ENCODE data around the gene ATP4B. TPM values are rescaled to one million over a fixed set of nuclear protein-coding genes. Genes with fewer than 3 reads are reported as not detected.

ATP4B gene
- total RNA-seq, 5 donors from 2014 or later (not counting 1 experiment from before 2014, with no cell fraction given) = not detected

GRCh38 chr13:113605866-113606438 lies 52.0 kb downstream of the ATP4B start:
- ChIA-PET CTCF (no interaction called here), POLR2A (no interaction called here)
- no peaks in the 10 kb centered on the region for H3K9me3 Mint-ChIP-seq
- Histone ChIP-seq H3K4me3 (ENCODE audit: control insufficient read depth in 1 of 2, extremely low read depth in 1 of 2, low read length in 1 of 2) (no peak overlapping the region), H3K36me3 (ENCODE audit: control insufficient read depth in 2 of 2, extremely low read depth in 1 of 2, insufficient read depth in 1 of 2, low read length in 1 of 2) (peaks cover 3 to 4% of the 10 kb centered on the region in 2 donors), H3K27ac (ENCODE audit: low read length) (no peak overlapping the region), H3K9me3 (no peaks in the 10 kb centered on the region), H3K4me1 (ENCODE audit: control insufficient read depth in 1 of 2, extremely low read depth in 1 of 2, insufficient read depth in 2 of 2, low read length in 2 of 2) (peaks cover 0 to 15% of the 10 kb centered on the region in 2 experiments), H3K27me3 (replicated peaks in 1 of 2; ENCODE audit: control insufficient read depth in 2 of 2, extremely low read depth in 1 of 2, insufficient read depth in 2 of 2, low read length in 1 of 2) (no peaks in the 10 kb centered on the region)
- H3K27me3 Mint-ChIP-seq = no peaks in the 10 kb centered on the region
- 100% methylated on average over 34 of the region's 34 CpGs for WGBS (ENCODE audit: insufficient coverage)
- peaks cover 17 to 34% (median 27%) of the 10 kb centered on the region in 3 donors for H3K4me1 Mint-ChIP-seq
- ATAC-seq (replicated peaks in 1 of 4) (no peak), DNase-seq (no peak)
- peak overlapping the region in 1 of 2 donors; percentile 65 for H3K27ac Mint-ChIP-seq
- peaks cover 6% of the 10 kb centered on the region for H3K36me3 Mint-ChIP-seq
- H3K4me3 Mint-ChIP-seq = no peak overlapping the region

GRCh38 chr13:113605461-113605860 lies 52.5 kb downstream of the ATP4B start:
- H3K9me3 Mint-ChIP-seq = no peaks in the 10 kb centered on the region
- CTCF ChIA-PET = no interaction called here
- Histone ChIP-seq H3K4me1 (ENCODE audit: control insufficient read depth in 1 of 2, extremely low read depth in 1 of 2, insufficient read depth in 2 of 2, low read length in 2 of 2) (peaks cover 0 to 15% of the 10 kb centered on the region in 2 experiments), H3K27me3 (replicated peaks in 1 of 2; ENCODE audit: control insufficient read depth in 2 of 2, extremely low read depth in 1 of 2, insufficient read depth in 2 of 2, low read length in 1 of 2) (no peaks in the 10 kb centered on the region), H3K9me3 (no peaks in the 10 kb centered on the region), H3K36me3 (ENCODE audit: control insufficient read depth in 2 of 2, extremely low read depth in 1 of 2, insufficient read depth in 1 of 2, low read length in 1 of 2) (peaks cover 3 to 4% of the 10 kb centered on the region in 2 donors), H3K4me3 (ENCODE audit: control insufficient read depth in 1 of 2, extremely low read depth in 1 of 2, low read length in 1 of 2) (no peak overlapping the region), H3K27ac (ENCODE audit: low read length) (no peak overlapping the region)
- no peaks in the 10 kb centered on the region for H3K27me3 Mint-ChIP-seq
- ATAC-seq (replicated peaks in 1 of 4) (no peak), DNase-seq (no peak)
- no peak overlapping the region for H3K4me3 Mint-ChIP-seq
- peaks cover 17 to 29% (median 26%) of the 10 kb centered on the region in 3 donors for H3K4me1 Mint-ChIP-seq
- H3K27ac Mint-ChIP-seq = peak overlapping the region in 1 of 2 donors; percentile 65
- 100% methylated on average over 3 of the region's 8 CpGs for WGBS (ENCODE audit: insufficient coverage)
- peaks cover 4% of the 10 kb centered on the region for H3K36me3 Mint-ChIP-seq
- POLR2A ChIA-PET = no interaction called here

GRCh38 chr13:113604186-113604585 lies 53.8 kb downstream of the ATP4B start:
- H3K27ac ChIP-seq (ENCODE audit: low read length) = no peak overlapping the region
- CTCF ChIA-PET = interaction anchor here in 1 of 2 donors (0.7 kb wide), 1 partner anchor 8 kb away, joined by 3 read pairs; no protein-coding TSS in a partner anchor
- H3K4me1 Mint-ChIP-seq = peaks cover 17 to 28% (median 25%) of the 10 kb centered on the region in 3 donors
- POLR2A ChIA-PET = no interaction called here
- DNase-seq (no peak), ATAC-seq (replicated peaks in 1 of 4) (no peak)
- H3K4me1 ChIP-seq (ENCODE audit: control insufficient read depth in 1 of 2, extremely low read depth in 1 of 2, insufficient read depth in 2 of 2, low read length in 2 of 2) = peaks cover 0 to 15% of the 10 kb centered on the region in 2 experiments
- H3K36me3 ChIP-seq (ENCODE audit: control insufficient read depth in 2 of 2, extremely low read depth in 1 of 2, insufficient read depth in 1 of 2, low read length in 1 of 2) = peaks cover 0 to 3% of the 10 kb centered on the region in 2 donors
- H3K27me3 Mint-ChIP-seq = no peaks in the 10 kb centered on the region
- H3K4me3 Mint-ChIP-seq = no peak overlapping the region
- no peaks in the 10 kb centered on the region for H3K9me3 ChIP-seq
- WGBS (ENCODE audit: insufficient coverage) = 93% methylated on average over 1 of the region's 1 CpG
- no peak overlapping the region for H3K27ac Mint-ChIP-seq
- no peaks in the 10 kb centered on the region for H3K9me3 Mint-ChIP-seq
- H3K27me3 ChIP-seq (replicated peaks in 1 of 2; ENCODE audit: control insufficient read depth in 2 of 2, extremely low read depth in 1 of 2, insufficient read depth in 2 of 2, low read length in 1 of 2) = no peaks in the 10 kb centered on the region
- no peak overlapping the region for H3K4me3 ChIP-seq (ENCODE audit: control insufficient read depth in 1 of 2, extremely low read depth in 1 of 2, low read length in 1 of 2)
- peaks cover 9% of the 10 kb centered on the region for H3K36me3 Mint-ChIP-seq

GRCh38 chr13:113603116-113603710 lies 54.8 kb downstream of the ATP4B start:
- POLR2A ChIA-PET = no interaction called here
- H3K27ac Mint-ChIP-seq = peak overlapping the region in 1 of 2 donors; percentile 44
- 90% methylated on average over 9 of the region's 13 CpGs for WGBS (ENCODE audit: insufficient coverage)
- peaks cover 12% of the 10 kb centered on the region for H3K36me3 Mint-ChIP-seq
- H3K9me3 ChIP-seq = no peaks in the 10 kb centered on the region
- H3K4me1 Mint-ChIP-seq = peaks cover 17 to 28% (median 27%) of the 10 kb centered on the region in 3 donors
- no peak overlapping the region for H3K4me3 Mint-ChIP-seq
- no peaks in the 10 kb centered on the region for H3K27me3 Mint-ChIP-seq
- ATAC-seq (replicated peaks in 1 of 4) = no peak
- H3K9me3 Mint-ChIP-seq = no peaks in the 10 kb centered on the region
- no peaks in the 10 kb centered on the region for H3K27me3 ChIP-seq (replicated peaks in 1 of 2; ENCODE audit: control insufficient read depth in 2 of 2, extremely low read depth in 1 of 2, insufficient read depth in 2 of 2, low read length in 1 of 2)
- H3K4me3 ChIP-seq (ENCODE audit: control insufficient read depth in 1 of 2, extremely low read depth in 1 of 2, low read length in 1 of 2) = no peak overlapping the region
- peaks cover 0 to 15% of the 10 kb centered on the region in 2 experiments for H3K4me1 ChIP-seq (ENCODE audit: control insufficient read depth in 1 of 2, extremely low read depth in 1 of 2, insufficient read depth in 2 of 2, low read length in 2 of 2)
- no peak overlapping the region for H3K27ac ChIP-seq (ENCODE audit: low read length)
- CTCF ChIA-PET = interaction anchor here in 1 of 2 donors (0.7 kb wide), 1 partner anchor 9 kb away, joined by 3 read pairs; no protein-coding TSS in a partner anchor
- H3K36me3 ChIP-seq (ENCODE audit: control insufficient read depth in 2 of 2, extremely low read depth in 1 of 2, insufficient read depth in 1 of 2, low read length in 1 of 2) = peaks cover 0 to 2% of the 10 kb centered on the region in 2 donors
- no peak for DNase-seq

- no peaks in the 10 kb centered on the region for H3K9me3 Mint-ChIP-seq
- no peaks in the 10 kb centered on the region for H3K9me3 ChIP-seq
- H3K27ac Mint-ChIP-seq = no peak overlapping the region
- no peak overlapping the region for H3K4me3 ChIP-seq (ENCODE audit: control insufficient read depth in 1 of 2, extremely low read depth in 1 of 2, low read length in 1 of 2)
- peaks cover 13% of the 10 kb centered on the region for H3K36me3 Mint-ChIP-seq
- H3K27me3 ChIP-seq (replicated peaks in 1 of 2; ENCODE audit: control insufficient read depth in 2 of 2, extremely low read depth in 1 of 2, insufficient read depth in 2 of 2, low read length in 1 of 2) = no peaks in the 10 kb centered on the region
- CTCF ChIA-PET = interaction anchor here in 1 of 2 donors (0.6 kb wide), 1 partner anchor 41 kb away, joined by 3 read pairs; no protein-coding TSS in a partner anchor
- ATAC-seq (replicated peaks in 1 of 4) (no peak), DNase-seq (no peak)
- peaks cover 17 to 28% (median 27%) of the 10 kb centered on the region in 3 donors for H3K4me1 Mint-ChIP-seq
- POLR2A ChIA-PET = no interaction called here
- H3K36me3 ChIP-seq (ENCODE audit: control insufficient read depth in 2 of 2, extremely low read depth in 1 of 2, insufficient read depth in 1 of 2, low read length in 1 of 2) = peaks cover 0 to 5% of the 10 kb centered on the region in 2 donors
- H3K4me1 ChIP-seq (ENCODE audit: control insufficient read depth in 1 of 2, extremely low read depth in 1 of 2, insufficient read depth in 2 of 2, low read length in 2 of 2) = peaks cover 0 to 15% of the 10 kb centered on the region in 2 experiments
- no peak overlapping the region for H3K27ac ChIP-seq (ENCODE audit: low read length)
- H3K4me3 Mint-ChIP-seq = no peak overlapping the region
- 88% methylated on average over 8 of the region's 15 CpGs for WGBS (ENCODE audit: insufficient coverage)
- H3K27me3 Mint-ChIP-seq = no peaks in the 10 kb centered on the region
These were observed 55.6 kb downstream of the ATP4B start for GRCh38 chr13:113602291-113602988.

GRCh38 chr13:113601166-113602070 lies 56.6 kb downstream of the ATP4B start:
- DNase-seq (no peak), ATAC-seq (replicated peaks in 1 of 4) (no peak)
- Histone ChIP-seq H3K27me3 (replicated peaks in 1 of 2; ENCODE audit: control insufficient read depth in 2 of 2, extremely low read depth in 1 of 2, insufficient read depth in 2 of 2, low read length in 1 of 2) (no peaks in the 10 kb centered on the region), H3K4me1 (ENCODE audit: control insufficient read depth in 1 of 2, extremely low read depth in 1 of 2, insufficient read depth in 2 of 2, low read length in 2 of 2) (peaks cover 0 to 7% of the 10 kb centered on the region in 2 experiments), H3K27ac (ENCODE audit: low read length) (no peak overlapping the region), H3K9me3 (no peaks in the 10 kb centered on the region), H3K36me3 (ENCODE audit: control insufficient read depth in 2 of 2, extremely low read depth in 1 of 2, insufficient read depth in 1 of 2, low read length in 1 of 2) (peaks cover 0 to 9% of the 10 kb centered on the region in 2 donors), H3K4me3 (ENCODE audit: control insufficient read depth in 1 of 2, extremely low read depth in 1 of 2, low read length in 1 of 2) (no peak overlapping the region)
- ChIA-PET POLR2A (no interaction called here), CTCF (no interaction called here)
- Mint-ChIP-seq H3K4me1 (peaks cover 13 to 33% (median 23%) of the 10 kb centered on the region in 3 donors), H3K27ac (no peak overlapping the region), H3K36me3 (peaks cover 16% of the 10 kb centered on the region), H3K9me3 (no peaks in the 10 kb centered on the region), H3K4me3 (no peak overlapping the region), H3K27me3 (no peaks in the 10 kb centered on the region)
- WGBS (ENCODE audit: insufficient coverage) = 94% methylated on average over 19 of the region's 28 CpGs
